Liver (tissue), 9 donors: ENCODE data around the gene CLCN1. TPM values are rescaled to one million over a fixed set of nuclear protein-coding genes. Genes with fewer than 3 reads are reported as not detected.
A peak's percentile ranks its signal among the peaks of the same experiment; 100 is the strongest.

Source experiments
- DNase-seq: peaks from one replicate; pipeline ENCODE4 v3.0.0-alpha.2; 2017; ENCODE audit warnings: low spot score
- H3K27ac ChIP-seq, 2 donors: one replicate each; pipeline ENCODE4 v1.7.0; 2013; ENCODE audit warnings: inconsistent platforms in 2 of 2, low read length in 2 of 2, control low read depth in 1 of 2, low read depth in 1 of 2, mild to moderate bottlenecking in 1 of 2
- H3K27me3 ChIP-seq, 4 donors: one replicate each; pipeline versions ENCODE4 v1.6.1 to v1.7.0; 2013; ENCODE audit warnings: low read length in 3 of 4, inconsistent platforms in 1 of 4, mild to moderate bottlenecking in 1 of 4, moderate library complexity in 1 of 4; ENCODE audit not compliant: control insufficient read depth in 4 of 4, insufficient read depth in 4 of 4
- H3K36me3 ChIP-seq, 4 donors: one replicate each; pipeline versions ENCODE4 v1.6.1 to v1.7.0; 2013; ENCODE audit warnings: low read length in 3 of 4, mild to moderate bottlenecking in 3 of 4, low read depth in 1 of 4, moderate library complexity in 1 of 4; ENCODE audit not compliant: control insufficient read depth in 4 of 4, insufficient read depth in 3 of 4
- H3K4me1 ChIP-seq, 4 donors: one replicate each; pipeline versions ENCODE4 v1.6.1 to v1.7.0; 2013; ENCODE audit warnings: low read length in 3 of 4, mild to moderate bottlenecking in 3 of 4, moderate library complexity in 1 of 4; ENCODE audit not compliant: control insufficient read depth in 4 of 4, insufficient read depth in 4 of 4
- H3K4me3 ChIP-seq, 3 donors: one replicate each; pipeline versions ENCODE4 v1.6.1 to v1.7.0; 2013; ENCODE audit warnings: low read length in 3 of 3, control low read depth in 1 of 3, low read depth in 1 of 3, mild to moderate bottlenecking in 1 of 3
- H3K9ac ChIP-seq, 2 donors: one replicate each; pipeline ENCODE4 v1.7.0; 2013; ENCODE audit warnings: low read length in 2 of 2, mild to moderate bottlenecking in 2 of 2, moderate library complexity in 2 of 2, control low read depth in 1 of 2, low read depth in 1 of 2
- H3K9me3 ChIP-seq, 4 donors: one replicate each; pipeline versions ENCODE4 v1.6.1 to v1.7.0; 2013; ENCODE audit warnings: low read length in 3 of 4; ENCODE audit not compliant: control insufficient read depth in 4 of 4
- ATF3 ChIP-seq: IDR thresholded peaks from 2 replicates; pipeline ENCODE4 v1.6.1; 2016; ENCODE audit warnings: antibody characterized with exemption
- CTCF ChIP-seq: fragments of 150-350 bp; IDR thresholded peaks from 2 replicates; pipeline ENCODE4 v1.5.1; 2017; ENCODE audit warnings: improper control_type of control experiment, low read depth, low read length; ENCODE audit not compliant: missing input control
- EGR1 ChIP-seq, 2 donors: IDR thresholded peaks; 2 replicates each; pipeline ENCODE4 v1.6.1; 2016 to 2018; ENCODE audit warnings: antibody characterized with exemption in 2 of 2, low read depth in 2 of 2
- FOXA1 ChIP-seq: IDR thresholded peaks from 2 replicates; pipeline ENCODE4 v1.6.1; 2016; ENCODE audit warnings: antibody characterized with exemption
- GABPA ChIP-seq, 2 donors: IDR thresholded peaks in 1 of 2; conservative IDR thresholded peaks in 1 of 2; 2 replicates each; pipeline ENCODE4 v1.6.1; 2016; ENCODE audit warnings: antibody characterized with exemption in 2 of 2, mild to moderate bottlenecking in 1 of 2, moderate library complexity in 1 of 2
- HNF4G ChIP-seq: IDR thresholded peaks from 2 replicates; pipeline ENCODE4 v1.6.1; 2016; ENCODE audit warnings: antibody characterized with exemption
- JUND ChIP-seq, 2 donors: IDR thresholded peaks; 2 replicates each; pipeline ENCODE4 v1.6.1; 2016; ENCODE audit warnings: antibody characterized with exemption in 2 of 2
- MAX ChIP-seq: IDR thresholded peaks from 2 replicates; pipeline ENCODE4 v1.6.1; 2016; ENCODE audit warnings: antibody characterized with exemption
- NR2F2 ChIP-seq: IDR thresholded peaks from 2 replicates; pipeline ENCODE4 v1.6.1; 2016; ENCODE audit warnings: antibody characterized with exemption
- RAD21 ChIP-seq, 2 donors: IDR thresholded peaks; 2 replicates each; pipeline ENCODE4 v1.6.1; 2016; ENCODE audit warnings: antibody characterized with exemption in 2 of 2, mild to moderate bottlenecking in 2 of 2
- REST ChIP-seq: IDR thresholded peaks from 2 replicates; pipeline ENCODE4 v1.6.1; 2016; ENCODE audit warnings: antibody characterized with exemption, mild to moderate bottlenecking
- RXRA ChIP-seq, 2 donors: IDR thresholded peaks; 2 replicates each; pipeline ENCODE4 v1.6.1; 2017 to 2018; ENCODE audit warnings: antibody characterized with exemption in 2 of 2, mild to moderate bottlenecking in 1 of 2
- YY1 ChIP-seq: IDR thresholded peaks from 2 replicates; pipeline ENCODE4 v1.6.1; 2016; ENCODE audit warnings: antibody characterized with exemption, mild to moderate bottlenecking
- ZBTB33 ChIP-seq: IDR thresholded peaks from 2 replicates; pipeline ENCODE4 v1.6.1; 2016; ENCODE audit warnings: antibody characterized with exemption
- WGBS: extraction: QIAGEN DNeasy Blood & Tissue Kit; methylation state at CpG from one replicate; pipeline ENCODE4 v1.1.7; 2013; 5-methylcytosine and 5-hydroxymethylcytosine counted together
- polyA plus RNA-seq, 2 donors: library from polyadenylated mRNA; stranded (reverse) in 1 of 2; unstranded in 1 of 2; fragments of 200-250 nt in 1 of 2; fragments of >200 nt in 1 of 2; fragmentation: Nextera tagmentation in 1 of 2; extraction: Ambion mirVana in 1 of 2; gene quantifications; one replicate each; pipeline versions ENCODE4 v1.2.1 to v1.2.3, GENCODE V29; 2013 to 2015
- total RNA-seq, 2 donors: library from RNA; depleted of rRNA; stranded (reverse); fragments of >200 nt; gene quantifications; one replicate each; pipeline ENCODE4 v1.2.3, GENCODE V29; 2014
- donor health status: healthy.
- donor health status: healthy.
- donor health status: healthy.
- donor health status: healthy.
- donor health status: healthy.

The CLCN1 gene
- total and polyA plus RNA-seq, 4 donors, result 0.01 to 0.08 TPM; not detected in 2

GRCh38 chr7:143285470-143285778 lies 30.5 kb upstream of the CLCN1 start:
- no peak overlapping the region for H3K9ac ChIP-seq
- WGBS, result 59% methylated on average over 3 of the region's 3 CpGs
- no peaks in the 10 kb centered on the region for H3K36me3 ChIP-seq
- peak overlapping the region; percentile 21 to 37 for H3K27ac ChIP-seq
- peak overlapping the region; percentile 4 to 67 (median 26) for H3K4me3 ChIP-seq
- H3K27me3 ChIP-seq, result no peaks in the 10 kb centered on the region
- H3K4me1 ChIP-seq, result peaks cover 6 to 43% (median 26%) of the 10 kb centered on the region in 4 donors
- no peaks in the 10 kb centered on the region for H3K9me3 ChIP-seq
- no peak for DNase-seq
- TF ChIP-seq EGR1 (IDR thresholded peaks at IDR 0.05; ENCODE audit: low read depth in 2 of 2) (no peak), REST (no peak), HNF4G (no peak), YY1 (no peak), RXRA (IDR thresholded peaks at IDR 0.05) (no peak), RAD21 (IDR thresholded peaks at IDR 0.05) (no peak), ZBTB33 (no peak), GABPA (IDR thresholded peaks at IDR 0.05 in 1 of 2, conservative IDR thresholded peaks at IDR 0.05 in 1 of 2) (no peak), MAX (no peak), ATF3 (no peak), CTCF (no peak)

GRCh38 chr7:143285806-143286521 lies 29.9 kb upstream of the CLCN1 start:
- no peak for DNase-seq
- Histone ChIP-seq H3K9ac (no peak overlapping the region), H3K27ac (no peak overlapping the region), H3K4me3 (no peak overlapping the region), H3K27me3 (no peaks in the 10 kb centered on the region), H3K36me3 (no peaks in the 10 kb centered on the region), H3K9me3 (no peaks in the 10 kb centered on the region), H3K4me1 (peaks cover 6 to 46% (median 26%) of the 10 kb centered on the region in 4 donors)
- 97% methylated on average over 11 of the region's 11 CpGs for WGBS
- TF ChIP-seq RAD21 (IDR thresholded peaks at IDR 0.05) (no peak), REST (no peak), ZBTB33 (no peak), NR2F2 (no peak), RXRA (IDR thresholded peaks at IDR 0.05) (no peak), CTCF (no peak), FOXA1 (no peak), JUND (IDR thresholded peaks at IDR 0.05) (no peak), EGR1 (IDR thresholded peaks at IDR 0.05; ENCODE audit: low read depth in 2 of 2) (no peak)
